HepG2 (cell line): ENCODE measurements around the gene ANKRD55.

ENCODE experiments used
- HNRNPL ChIP-seq: fragments of 200-400 bp; formaldehyde crosslinking; IDR thresholded peaks from 2 replicates; pipeline ENCODE4 v1.6.1; 2017; ENCODE audit warnings: mild to moderate bottlenecking, low read depth, low read length
- NR2F6 ChIP-seq, 2 experiments: IDR thresholded peaks; 2 replicates each; pipeline ENCODE4 v1.6.1; 2016; ENCODE audit warnings: antibody characterized with exemption in 1 of 2, mild to moderate bottlenecking in 1 of 2
- POLR2A ChIP-seq, 2 experiments: IDR thresholded peaks; 2 replicates each; pipeline ENCODE4 v1.6.1; 2011; ENCODE audit warnings: low read depth in 2 of 2, low read length in 2 of 2, mild to moderate bottlenecking in 1 of 2, moderate library complexity in 1 of 2; ENCODE audit not compliant: insufficient read depth in 1 of 2
- STAT6 ChIP-seq: sonication (generic); formaldehyde crosslinking; IDR thresholded peaks from 2 replicates; pipeline ENCODE4 v1.4.0; 2020; ENCODE audit warnings: missing genetic modification reagents, mild to moderate bottlenecking, borderline replicate concordance
- TCF12 ChIP-seq, 2 experiments: fragments of 450-650 bp in 1 of 2; sonication (generic) in 1 of 2; formaldehyde crosslinking in 1 of 2; IDR thresholded peaks; 2 replicates each; pipeline versions ENCODE4 v1.6.1 to v1.8.0; 2017 to 2022; ENCODE audit warnings: antibody characterized with exemption in 1 of 2, mild to moderate bottlenecking in 1 of 2, missing genetic modification reagents in 1 of 2, moderate library complexity in 1 of 2
- TIGD3 ChIP-seq: sonication (generic); formaldehyde crosslinking; IDR thresholded peaks from 2 replicates; pipeline ENCODE4 v1.5.1; 2020; ENCODE audit warnings: mild to moderate bottlenecking, missing genetic modification reagents, borderline replicate concordance

- TF ChIP-seq TCF12 (IDR thresholded peaks at IDR 0.05) (no peak), TCF12 (CRISPR knock-in tag; IDR thresholded peaks at IDR 0.05) (no peak), NR2F6 (IDR thresholded peaks at IDR 0.05) (no peak), NR2F6 (CRISPR knock-in tag; IDR thresholded peaks at IDR 0.05) (no peak), HNRNPL (no peak), POLR2A (IDR thresholded peaks at IDR 0.05; ENCODE audit: insufficient read depth in 1 of 2, low read depth in 2 of 2, low read length in 2 of 2) (no peak), TIGD3 (no peak), STAT6 (no peak)
Observed at GRCh38 chr5:56144211-56144610, 88.9 kb downstream of the ANKRD55 start.
